Rectal smooth muscle tissue (tissue), 1 donor: ENCODE measurements around the gene SLC47A1.
"Not testable (repeated sequence)": the region's sequence is repeated elsewhere in the genome, so short reads cannot be mapped to it uniquely, and the experiment has no call there.

Source experiments
- H3K27ac ChIP-seq: one replicate; pipeline ENCODE4 v1.7.0; 2013; ENCODE audit warnings: low read depth, low read length, inconsistent platforms
- H3K27me3 ChIP-seq: one replicate; pipeline ENCODE4 v1.7.0; 2013; ENCODE audit warnings: low read length; ENCODE audit not compliant: control insufficient read depth, insufficient read depth
- H3K36me3 ChIP-seq: one replicate; pipeline ENCODE4 v1.7.0; 2013; ENCODE audit warnings: low read length; ENCODE audit not compliant: control insufficient read depth, insufficient read depth
- H3K4me1 ChIP-seq: one replicate; pipeline ENCODE4 v1.7.0; 2013; ENCODE audit warnings: low read length; ENCODE audit not compliant: control insufficient read depth, insufficient read depth
- H3K4me3 ChIP-seq: one replicate; pipeline ENCODE4 v1.7.0; 2013; ENCODE audit warnings: low read length
- H3K9ac ChIP-seq: one replicate; pipeline ENCODE4 v1.7.0; 2013; ENCODE audit warnings: low read length

The SLC47A1 gene

DNA sequence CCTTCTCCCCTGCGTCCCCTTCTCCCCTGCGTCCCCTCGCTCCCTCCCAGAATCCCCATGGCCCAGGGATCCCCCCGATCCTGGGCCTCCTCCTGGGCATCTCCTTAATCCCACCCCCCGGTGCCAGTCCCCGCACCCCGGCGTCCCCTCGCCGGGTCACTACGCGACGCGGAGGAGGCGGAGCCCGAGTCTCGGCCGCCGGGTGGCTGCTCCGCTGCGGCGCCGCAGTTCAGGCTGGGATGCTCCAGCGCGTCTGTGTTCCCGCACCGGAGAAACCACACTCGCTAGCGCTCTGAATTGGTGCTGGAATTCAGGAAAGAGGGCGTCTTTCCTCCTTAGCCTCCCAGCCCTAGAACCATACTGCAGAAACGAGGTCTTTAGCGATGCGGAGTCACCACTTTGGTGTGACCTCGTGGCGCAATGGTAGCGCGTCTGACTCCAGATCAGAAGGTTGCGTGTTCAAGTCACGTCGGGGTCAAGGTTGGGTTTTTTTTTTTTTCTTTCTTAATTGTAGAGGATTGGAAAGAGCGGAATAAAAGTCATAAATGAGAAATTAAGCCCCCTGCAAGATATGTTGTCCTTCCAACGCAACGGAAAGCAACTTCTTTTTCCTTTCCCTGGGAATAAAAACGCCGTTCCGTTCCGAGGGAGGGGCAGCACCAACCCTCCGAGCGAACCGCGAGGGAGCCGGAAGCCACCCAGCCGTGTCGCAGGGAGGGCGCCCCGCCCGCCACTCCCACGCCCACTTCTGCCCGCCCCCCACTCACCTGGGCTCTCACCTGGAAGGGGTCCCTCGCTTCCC is 25.7 kb upstream of the SLC47A1 start:
- H3K27me3 ChIP-seq = no peaks in the 10 kb centered on the region
- H3K9ac ChIP-seq = no peak overlapping the region
- H3K4me1 ChIP-seq = no peaks in the 10 kb centered on the region
- no peaks in the 10 kb centered on the region for H3K36me3 ChIP-seq
- H3K4me3 ChIP-seq = peak overlapping the region; percentile 55
- H3K27ac ChIP-seq = peak overlapping the region; percentile 88

DNA sequence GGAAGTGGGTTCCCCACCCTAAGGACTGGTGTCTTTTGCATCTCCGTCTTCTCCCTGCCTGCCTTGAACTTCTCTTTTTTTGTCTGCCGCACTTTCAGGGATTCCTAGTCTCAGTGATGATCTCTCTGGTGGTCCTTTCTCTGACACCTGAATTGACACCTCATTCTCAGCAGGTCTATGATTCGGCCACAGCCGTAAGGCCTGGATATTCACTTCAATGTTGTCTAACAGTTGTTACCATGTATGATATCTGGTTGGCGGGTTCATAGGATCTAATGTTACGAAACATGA is 25.1 kb upstream of the SLC47A1 start:
- no peaks in the 10 kb centered on the region for H3K4me1 ChIP-seq
- H3K36me3 ChIP-seq = no peaks in the 10 kb centered on the region
- peak overlapping the region; percentile 88 for H3K27ac ChIP-seq
- no peaks in the 10 kb centered on the region for H3K27me3 ChIP-seq
- H3K4me3 ChIP-seq = peak overlapping the region; percentile 55
- H3K9ac ChIP-seq = no peak overlapping the region

DNA sequence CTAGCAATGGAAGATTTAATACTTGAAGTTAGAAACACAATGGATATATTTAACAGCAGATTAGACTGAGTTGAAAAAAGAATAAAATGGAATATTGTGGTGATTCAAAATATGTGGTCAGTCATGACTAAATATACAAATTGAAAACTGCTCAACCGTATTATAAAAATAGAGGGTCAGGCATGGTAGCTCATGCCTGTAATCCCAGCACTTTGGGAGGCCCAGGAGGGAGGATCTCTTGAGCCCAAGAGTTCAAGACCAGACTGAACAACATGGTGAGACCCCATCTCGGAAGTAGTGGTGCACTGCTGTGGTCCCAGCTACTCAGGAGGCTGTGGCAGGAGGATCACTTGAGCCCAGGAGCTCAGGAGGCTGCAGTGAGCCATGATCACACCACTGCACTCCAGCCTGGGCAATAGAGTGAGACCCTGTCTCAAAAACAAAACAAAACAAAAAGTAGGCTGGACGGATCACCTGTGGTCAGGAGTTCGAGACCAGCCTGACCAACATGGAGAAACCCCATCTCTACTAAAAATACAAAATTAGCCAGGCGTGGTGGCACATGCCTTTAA is 24.3 kb upstream of the SLC47A1 start:
- H3K27me3 ChIP-seq, H3K36me3 ChIP-seq, H3K4me1 ChIP-seq, H3K4me3 ChIP-seq, H3K9ac ChIP-seq, H3K27ac ChIP-seq: not testable (repeated sequence)

DNA sequence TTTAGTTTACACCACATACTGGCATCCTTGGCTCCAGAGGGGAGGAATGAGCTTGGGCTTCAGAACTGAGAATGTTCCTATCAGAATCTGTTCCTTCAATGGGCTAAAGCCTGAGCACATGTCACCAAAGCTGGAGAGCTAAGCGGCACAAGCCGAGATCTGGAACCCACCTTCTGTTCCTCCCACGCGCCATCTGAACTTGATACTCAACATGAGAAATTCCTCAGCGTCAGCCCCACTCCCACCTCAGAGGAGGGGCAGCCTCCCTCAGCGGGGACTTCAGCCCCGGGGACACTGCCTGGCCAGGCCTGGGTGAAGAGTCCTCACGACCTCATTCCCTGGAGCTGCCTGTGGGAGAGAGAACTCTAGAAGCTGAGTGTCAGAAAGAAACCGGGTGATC is 22.8 kb upstream of the SLC47A1 start:
- Histone ChIP-seq H3K9ac (no peak overlapping the region), H3K27ac (no peak overlapping the region), H3K36me3 (no peaks in the 10 kb centered on the region), H3K4me1 (peaks cover 8% of the 10 kb centered on the region), H3K4me3 (no peak overlapping the region), H3K27me3 (no peaks in the 10 kb centered on the region)

DNA sequence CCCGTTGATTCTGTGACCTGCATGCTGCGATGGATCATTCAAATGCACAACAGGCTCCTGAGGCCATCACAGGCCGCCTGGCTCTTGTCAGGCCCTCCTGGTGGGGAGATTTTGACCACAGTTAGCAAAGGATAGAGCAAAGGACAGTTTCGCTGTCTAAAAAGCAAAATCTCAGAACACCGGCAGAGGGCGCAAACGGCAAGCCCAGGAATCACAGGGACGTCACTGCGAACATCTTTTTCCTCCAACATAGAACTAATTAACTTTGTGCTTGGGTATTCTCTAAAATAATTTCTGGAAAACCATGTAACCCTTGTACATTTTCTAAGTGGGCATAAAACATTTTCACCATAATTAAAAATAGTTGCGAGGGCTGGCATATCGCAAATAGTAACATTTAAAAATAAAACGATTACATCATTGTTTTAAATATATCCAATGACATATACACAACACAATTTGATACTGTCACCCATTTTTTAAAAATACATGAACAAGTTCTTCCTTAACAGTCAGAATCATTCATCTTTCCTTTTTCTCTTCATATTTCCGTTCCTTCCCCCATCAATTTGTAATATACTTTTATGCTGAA is 19.7 kb upstream of the SLC47A1 start:
- Histone ChIP-seq H3K36me3 (no peaks in the 10 kb centered on the region), H3K4me1 (peaks cover 8% of the 10 kb centered on the region), H3K9ac (no peak overlapping the region), H3K27me3 (no peaks in the 10 kb centered on the region), H3K27ac (peak overlapping the region; percentile 2), H3K4me3 (no peak overlapping the region)

DNA sequence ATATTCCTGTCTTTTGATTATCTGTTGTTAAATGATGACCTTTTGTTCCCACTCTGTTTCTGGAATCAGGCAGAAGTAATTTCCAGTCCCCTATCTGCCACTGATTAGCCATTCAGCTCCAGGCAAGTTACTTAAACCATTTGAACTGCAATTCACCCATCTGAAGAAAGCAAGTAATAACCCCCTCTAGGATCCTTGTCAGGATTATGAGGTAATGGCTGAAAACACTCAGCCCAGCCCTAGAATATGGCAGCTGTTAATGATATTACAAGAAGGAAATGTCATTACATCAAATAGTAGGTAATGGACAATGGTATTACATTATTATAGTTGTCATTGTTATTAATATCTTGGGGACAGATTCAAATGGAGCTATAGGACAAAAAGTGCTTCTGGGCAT is 16.0 kb upstream of the SLC47A1 start:
- H3K36me3 ChIP-seq = no peaks in the 10 kb centered on the region
- no peak overlapping the region for H3K9ac ChIP-seq
- no peaks in the 10 kb centered on the region for H3K27me3 ChIP-seq
- H3K4me1 ChIP-seq = peaks cover 8% of the 10 kb centered on the region
- H3K27ac ChIP-seq = no peak overlapping the region
- no peak overlapping the region for H3K4me3 ChIP-seq

DNA sequence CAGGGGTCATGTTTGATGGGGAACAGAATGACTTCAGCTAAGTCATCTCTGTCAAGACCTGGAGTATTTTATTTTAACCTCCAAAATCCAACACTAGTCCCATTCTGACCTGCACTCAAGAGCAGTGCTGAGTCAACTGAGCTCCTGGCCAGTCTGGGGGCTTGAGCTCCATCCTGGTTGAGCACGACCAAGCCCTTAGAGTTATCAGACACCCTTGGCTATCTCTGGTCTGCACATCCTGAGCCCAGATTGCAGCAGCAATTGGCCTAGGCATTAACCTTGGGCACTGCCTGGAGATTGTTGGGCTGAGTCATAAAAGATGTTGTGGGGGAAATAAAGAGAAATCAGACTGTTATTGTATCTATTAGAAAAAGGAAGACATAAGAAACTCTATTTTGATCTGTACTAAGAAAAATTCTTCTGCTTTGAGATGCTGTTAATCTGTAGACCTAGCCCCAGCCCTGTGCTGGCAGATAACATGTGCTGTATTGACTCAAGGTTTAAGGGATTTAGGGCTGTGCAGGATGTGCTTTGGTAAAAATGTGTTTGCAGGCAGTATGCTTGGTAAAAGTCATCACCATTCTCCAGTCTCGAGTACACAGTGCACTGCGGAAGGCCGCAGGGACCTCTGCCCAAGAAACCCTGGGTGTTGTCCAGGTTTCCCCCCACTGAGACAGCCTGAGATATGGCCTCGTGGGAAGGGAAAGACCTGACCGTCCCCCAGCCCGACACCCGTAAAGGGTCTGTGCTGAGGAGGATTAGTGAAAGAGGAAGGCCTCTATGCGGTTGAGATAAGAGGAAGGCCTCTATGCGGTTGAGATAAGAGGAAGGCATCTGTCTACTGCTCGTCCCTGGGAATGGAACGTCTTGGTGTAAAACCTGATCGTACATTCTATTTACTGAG is 14.0 kb upstream of the SLC47A1 start:
- not testable (repeated sequence) for H3K27me3 ChIP-seq, H3K36me3 ChIP-seq, H3K9ac ChIP-seq, H3K27ac ChIP-seq, H3K4me3 ChIP-seq, H3K4me1 ChIP-seq

DNA sequence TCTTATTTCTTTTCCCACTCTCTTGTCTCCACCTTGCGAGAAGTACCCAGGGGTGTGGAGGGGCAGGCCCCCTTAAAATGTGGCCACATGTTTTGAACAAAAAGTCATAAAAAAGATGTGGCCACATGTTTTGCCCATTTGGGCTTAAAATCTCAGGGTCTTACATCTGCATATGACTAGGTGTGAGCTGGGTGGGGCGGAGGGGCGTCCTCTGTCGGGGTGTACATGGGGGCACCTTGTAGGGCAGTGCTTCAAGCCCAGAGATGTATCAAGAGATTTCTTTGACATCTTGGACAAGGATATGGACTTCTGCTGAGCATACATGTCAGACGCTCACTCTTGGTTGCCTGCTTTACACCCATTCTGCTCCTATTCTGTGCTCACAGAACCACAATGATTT is 13.0 kb upstream of the SLC47A1 start:
- Histone ChIP-seq H3K36me3 (no peaks in the 10 kb centered on the region), H3K27me3 (no peaks in the 10 kb centered on the region), H3K27ac (no peak overlapping the region), H3K4me1 (no peaks in the 10 kb centered on the region), H3K9ac (no peak overlapping the region), H3K4me3 (no peak overlapping the region)

DNA sequence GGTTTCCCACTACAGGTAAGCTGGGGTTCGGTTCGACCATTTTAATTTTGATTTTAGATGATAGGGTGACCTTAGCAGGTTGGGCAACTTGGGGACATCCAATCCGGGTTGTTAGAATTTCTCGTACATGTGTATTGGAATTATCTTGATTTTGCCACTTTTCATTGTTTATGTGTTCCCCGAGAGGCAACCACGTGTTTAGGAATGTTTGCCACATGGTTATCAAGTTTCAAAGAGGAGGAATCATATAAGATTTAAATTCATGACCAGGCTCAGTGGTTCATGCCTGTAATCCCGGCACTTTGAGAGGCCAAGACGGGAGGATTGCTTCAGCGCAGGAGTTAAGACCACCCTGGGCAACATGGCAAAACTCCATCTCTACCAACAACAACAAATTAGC is 10.0 kb upstream of the SLC47A1 start:
- H3K27ac ChIP-seq = no peak overlapping the region
- no peak overlapping the region for H3K9ac ChIP-seq
- no peaks in the 10 kb centered on the region for H3K36me3 ChIP-seq
- H3K27me3 ChIP-seq = no peaks in the 10 kb centered on the region
- H3K4me1 ChIP-seq = no peaks in the 10 kb centered on the region
- H3K4me3 ChIP-seq = no peak overlapping the region

DNA sequence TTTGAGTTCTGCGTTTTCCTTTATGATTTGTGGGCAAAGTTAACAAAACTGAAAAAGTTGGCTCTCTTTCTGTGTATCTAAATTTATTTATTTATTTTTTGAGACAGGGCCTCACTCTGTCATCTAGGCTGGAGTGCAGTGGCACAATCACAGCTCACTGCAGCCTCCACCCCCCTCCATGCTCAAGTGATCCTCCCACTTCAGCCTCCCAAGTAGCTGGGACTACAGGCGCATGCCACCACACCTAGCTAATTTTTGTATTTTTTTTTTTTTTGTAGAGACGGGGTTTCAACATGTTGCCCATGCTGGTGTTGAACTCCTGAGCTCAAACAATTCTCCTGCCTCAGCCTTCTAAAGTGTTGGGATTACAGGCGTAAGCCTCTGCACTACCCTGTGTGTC is 6.7 kb upstream of the SLC47A1 start:
- not testable (repeated sequence) for H3K27ac ChIP-seq, H3K9ac ChIP-seq

DNA sequence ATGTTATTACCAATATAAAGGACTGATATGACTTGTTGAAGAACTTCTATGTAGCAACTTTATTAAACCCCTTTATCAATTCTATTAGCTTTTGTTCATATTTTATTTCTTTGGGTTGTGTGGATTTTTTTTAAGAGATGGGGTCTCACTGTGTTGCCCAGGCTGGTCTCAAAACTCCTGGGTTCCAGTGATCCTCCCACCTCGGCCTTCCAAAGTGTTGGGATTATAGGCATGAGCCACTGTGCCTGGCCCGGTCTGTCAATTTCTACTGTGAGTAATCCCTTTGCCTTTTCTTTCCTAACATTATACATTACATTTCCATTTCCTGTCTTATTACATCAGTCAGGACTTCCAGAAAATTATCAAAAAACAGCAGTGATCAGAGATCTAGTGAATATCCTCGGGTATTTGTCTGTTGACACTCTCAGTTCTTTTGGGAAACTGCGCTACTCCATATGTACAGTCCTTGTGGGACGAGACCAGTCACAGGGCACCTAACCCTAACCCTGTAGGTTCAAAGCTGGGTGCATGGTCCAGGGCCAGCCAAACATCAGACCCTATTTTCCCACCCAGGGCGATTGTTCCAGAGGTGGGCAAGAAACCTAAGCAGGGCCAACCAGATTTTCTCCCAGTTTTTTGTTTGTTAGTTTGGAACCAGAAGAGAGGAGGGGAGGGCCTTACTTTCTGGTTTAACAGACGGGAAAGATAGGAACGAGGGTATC is 1.7 kb upstream of the SLC47A1 start:
- H3K36me3 ChIP-seq = no peaks in the 10 kb centered on the region
- H3K27me3 ChIP-seq = peaks cover 3% of the 10 kb centered on the region
- H3K4me1 ChIP-seq = no peaks in the 10 kb centered on the region
- H3K4me3 ChIP-seq = no peak overlapping the region
- no peak overlapping the region for H3K27ac ChIP-seq
- H3K9ac ChIP-seq = no peak overlapping the region

More for the DNA sequence above, 6.7 kb upstream of the SLC47A1 start:
- not testable (repeated sequence) for H3K36me3 ChIP-seq, H3K4me1 ChIP-seq, H3K4me3 ChIP-seq, H3K27me3 ChIP-seq
